Gastrocnemius medialis (tissue), 4 donors: ENCODE results near the gene DIP2B.

ENCODE experiments used
- CTCF ChIP-seq, 5 experiments: fragments of 450-650 bp in 3 of 5; fragments of 200-600 bp in 2 of 5; sonication (generic) in 2 of 5; IDR thresholded peaks in 4 of 5; conservative IDR thresholded peaks in 1 of 5; 1 replicate in 4 of 5; 2 replicates in 1 of 5; pipeline ENCODE4 v1.5.1; 2016 to 2019; ENCODE audit warnings: antibody characterized with exemption in 5 of 5, mild to moderate bottlenecking in 3 of 5, moderate library complexity in 3 of 5
- POLR2A ChIP-seq, 2 donors: fragments of 450-650 bp; IDR thresholded peaks; one replicate each; pipeline ENCODE4 v1.6.1; 2017; ENCODE audit warnings: antibody characterized with exemption in 2 of 2, mild to moderate bottlenecking in 2 of 2, moderate library complexity in 2 of 2

GRCh38 chr12:50558970-50559369, 54.2 kb downstream of the DIP2B start:
- TF ChIP-seq CTCF (IDR thresholded peaks at IDR 0.05 in 4 of 5, conservative IDR thresholded peaks at IDR 0.05 in 1 of 5), result no peak
- TF ChIP-seq POLR2A (IDR thresholded peaks at IDR 0.05), result no peak
